GM18520 (cell line): ENCODE measurements around the gene SLC6A20.

Source experiments
- ATAC-seq: cut with Tn5 transposase; IDR thresholded peaks from one replicate; pipeline ENCODE4 v1.9.1; 2021; ENCODE audit not compliant: unreplicated experiment

Gene SLC6A20, protein sequence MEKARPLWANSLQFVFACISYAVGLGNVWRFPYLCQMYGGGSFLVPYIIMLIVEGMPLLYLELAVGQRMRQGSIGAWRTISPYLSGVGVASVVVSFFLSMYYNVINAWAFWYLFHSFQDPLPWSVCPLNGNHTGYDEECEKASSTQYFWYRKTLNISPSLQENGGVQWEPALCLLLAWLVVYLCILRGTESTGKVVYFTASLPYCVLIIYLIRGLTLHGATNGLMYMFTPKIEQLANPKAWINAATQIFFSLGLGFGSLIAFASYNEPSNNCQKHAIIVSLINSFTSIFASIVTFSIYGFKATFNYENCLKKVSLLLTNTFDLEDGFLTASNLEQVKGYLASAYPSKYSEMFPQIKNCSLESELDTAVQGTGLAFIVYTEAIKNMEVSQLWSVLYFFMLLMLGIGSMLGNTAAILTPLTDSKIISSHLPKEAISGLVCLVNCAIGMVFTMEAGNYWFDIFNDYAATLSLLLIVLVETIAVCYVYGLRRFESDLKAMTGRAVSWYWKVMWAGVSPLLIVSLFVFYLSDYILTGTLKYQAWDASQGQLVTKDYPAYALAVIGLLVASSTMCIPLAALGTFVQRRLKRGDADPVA

DNA sequence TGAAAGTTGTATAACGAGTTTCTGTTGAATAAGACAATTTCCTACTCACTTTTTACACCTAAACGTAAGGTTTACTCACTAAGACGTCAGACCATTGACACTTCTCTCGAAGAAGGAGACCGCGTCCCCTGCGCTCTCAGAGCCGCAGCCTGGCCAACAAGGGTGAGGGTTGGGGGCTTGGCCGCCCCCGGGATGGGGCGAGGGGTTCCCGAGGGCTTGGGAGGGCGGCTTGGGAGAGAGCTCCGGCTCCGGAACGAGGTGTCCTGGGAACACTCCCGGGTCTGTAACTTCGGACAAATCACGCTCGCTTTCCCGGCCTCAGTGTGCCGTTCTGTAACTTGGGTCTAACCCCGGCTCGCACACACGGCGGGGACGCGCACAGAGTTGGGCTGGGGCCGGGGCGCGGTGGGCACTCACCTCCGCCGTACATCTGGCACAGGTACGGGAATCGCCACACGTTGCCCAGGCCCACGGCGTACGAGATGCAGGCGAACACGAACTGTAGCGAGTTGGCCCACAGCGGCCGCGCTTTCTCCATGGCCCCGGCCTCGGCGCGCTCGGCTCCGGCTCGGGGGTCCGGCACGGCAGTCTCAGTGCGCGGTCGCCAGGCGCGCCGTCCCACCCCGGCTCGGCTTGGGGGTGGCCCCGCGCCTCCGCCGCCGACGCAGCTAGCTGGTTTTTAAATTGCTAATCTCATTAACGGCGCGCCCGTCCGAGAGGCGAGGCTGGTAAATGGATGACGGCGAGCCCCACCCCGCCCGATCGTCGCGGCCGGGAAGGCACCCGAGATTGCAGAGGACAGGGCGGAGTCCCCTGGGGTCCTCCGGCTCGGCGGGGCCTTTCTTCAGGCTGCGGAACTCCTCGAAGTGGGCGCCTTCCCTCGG, at the start of gene SLC6A20:
SLC6A20 (minus strand) TSS at position 655 of the 884 bp plus-strand sequence; CDS start at position 538, 117 bp downstream.
- ATAC-seq = no peak

DNA sequence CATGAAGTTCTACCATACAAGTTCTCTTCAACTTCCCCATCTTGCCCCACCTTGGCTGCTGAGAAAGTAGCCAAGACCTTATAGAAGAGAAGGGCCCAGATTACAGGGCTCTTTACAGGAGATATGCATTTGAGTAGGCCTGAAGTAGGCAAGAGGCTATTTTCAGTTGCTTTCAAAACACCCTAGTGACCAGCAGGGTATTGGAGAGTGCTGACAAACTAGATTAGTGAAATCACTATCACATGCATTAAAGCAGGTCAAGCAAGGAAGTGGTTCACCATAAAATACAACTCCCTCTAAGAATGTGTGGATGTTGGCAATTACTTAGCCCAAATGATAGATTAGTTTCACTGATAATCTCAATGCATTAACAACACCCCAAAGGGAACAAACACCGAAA, 48.3 kb upstream of the SLC6A20 start:
- ATAC-seq = no peak

DNA sequence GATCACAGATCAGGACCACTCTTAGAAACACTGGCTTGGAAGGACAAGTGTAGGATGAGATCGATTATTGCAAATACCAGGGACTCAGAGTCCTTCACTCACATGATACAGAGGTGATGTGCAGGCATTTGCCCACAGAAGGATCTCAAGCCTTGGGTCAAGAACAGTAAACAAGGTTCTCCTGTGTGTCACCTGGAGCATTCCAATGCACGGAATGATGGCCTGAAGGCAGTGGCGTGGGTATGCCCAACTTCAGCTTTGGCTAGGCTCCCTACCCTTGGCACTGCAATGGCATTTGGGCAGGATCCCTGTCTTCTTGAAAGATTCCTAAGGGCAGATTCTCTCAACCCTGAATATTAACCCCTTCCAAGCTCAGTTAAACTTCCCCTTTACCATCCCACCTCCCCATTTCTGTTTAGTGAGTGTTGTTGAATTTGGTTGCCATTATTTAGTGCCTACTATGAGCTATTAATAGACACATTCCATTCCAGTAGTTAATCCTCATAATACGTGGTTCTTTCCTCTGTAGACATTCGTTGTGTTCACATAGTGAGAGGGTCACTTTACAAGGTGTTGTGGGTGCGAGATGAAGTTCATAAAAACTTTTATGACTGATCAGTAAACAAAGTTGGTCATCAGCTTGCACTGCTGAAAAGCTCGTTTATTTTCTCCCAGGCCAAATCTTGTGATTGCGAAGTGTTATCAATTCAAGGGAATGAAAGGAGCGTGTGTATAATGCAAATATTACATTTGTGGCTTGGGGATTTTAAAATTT, 46.7 kb upstream of the SLC6A20 start:
- no peak for ATAC-seq

DNA sequence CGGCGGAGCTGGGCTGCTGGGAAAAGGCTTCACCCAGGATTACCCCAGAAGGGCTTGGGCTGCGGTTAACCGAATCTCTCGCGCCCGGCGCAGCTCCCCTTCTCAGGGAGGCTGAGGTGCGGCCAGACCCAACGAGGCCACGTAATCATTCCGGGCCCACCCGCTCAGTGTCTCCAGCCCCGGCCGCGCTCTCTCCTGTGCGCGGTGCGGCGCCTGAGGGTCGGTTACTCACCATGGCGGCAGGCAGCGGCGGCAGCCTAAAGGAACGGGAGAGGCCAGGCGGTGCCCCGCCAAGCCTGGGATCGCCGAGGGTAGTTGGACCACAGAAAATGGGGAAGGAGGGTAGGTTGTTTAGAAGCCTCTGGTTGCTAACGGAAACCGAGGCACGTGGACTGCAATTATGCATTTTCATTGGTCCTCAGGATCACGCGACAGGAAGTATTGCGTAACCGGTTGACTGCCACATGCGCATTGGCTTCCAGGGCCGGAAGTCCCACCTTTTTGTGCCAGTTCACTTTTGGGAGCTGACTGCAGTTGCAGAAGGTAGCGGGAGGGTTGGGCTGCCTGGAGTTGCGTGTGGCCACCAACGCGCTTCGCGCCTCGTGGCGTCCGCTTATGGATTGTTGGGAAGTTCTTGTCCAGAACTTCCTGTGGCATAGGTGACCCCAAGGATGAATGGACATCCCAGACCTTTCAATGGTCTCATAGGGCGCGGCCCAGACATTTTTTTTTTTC, 45.6 kb upstream of the SLC6A20 start, which contains the start of gene LZTFL1:
LZTFL1 (minus strand) TSS at position 363 of the 735 bp plus-strand sequence; CDS start at position 235, 128 bp downstream.
- no peak for ATAC-seq

DNA sequence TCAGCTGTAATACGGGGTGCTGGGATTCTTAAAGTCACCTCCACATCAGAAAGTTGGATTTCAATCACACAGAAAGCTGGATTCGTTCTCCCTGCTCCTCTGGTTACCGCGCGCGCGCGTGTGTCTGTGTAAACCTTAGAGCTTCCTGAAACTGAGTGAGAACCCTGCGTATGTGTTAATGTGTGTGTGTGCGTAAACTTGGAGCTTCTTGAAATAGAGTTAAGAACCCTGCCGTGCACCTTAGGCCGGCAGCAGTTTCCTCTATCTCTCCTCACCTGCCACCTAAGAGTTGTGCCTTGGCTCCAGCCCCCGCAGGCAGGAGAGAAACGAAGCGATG, 45.1 kb upstream of the SLC6A20 start:
- no peak for ATAC-seq

DNA sequence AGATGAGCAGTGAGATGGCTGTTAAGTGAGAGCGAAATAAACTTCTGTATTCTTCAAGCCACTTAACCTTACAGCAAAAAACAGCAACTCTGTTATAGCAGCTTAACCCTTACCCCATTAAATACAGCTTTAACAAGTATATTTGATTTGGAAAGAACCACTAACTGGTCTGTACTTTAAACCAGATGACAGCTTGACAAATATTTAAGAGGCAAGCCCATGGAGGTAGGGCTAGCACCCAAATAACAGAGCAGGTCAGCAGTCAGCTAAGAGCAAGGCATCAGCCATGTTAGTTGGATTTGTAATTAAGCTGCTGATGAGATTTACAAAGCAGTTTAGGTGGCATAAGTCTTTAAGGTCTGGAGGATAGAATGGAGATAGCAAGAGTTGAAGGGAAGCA, 42.1 kb upstream of the SLC6A20 start:
- no peak for ATAC-seq

DNA sequence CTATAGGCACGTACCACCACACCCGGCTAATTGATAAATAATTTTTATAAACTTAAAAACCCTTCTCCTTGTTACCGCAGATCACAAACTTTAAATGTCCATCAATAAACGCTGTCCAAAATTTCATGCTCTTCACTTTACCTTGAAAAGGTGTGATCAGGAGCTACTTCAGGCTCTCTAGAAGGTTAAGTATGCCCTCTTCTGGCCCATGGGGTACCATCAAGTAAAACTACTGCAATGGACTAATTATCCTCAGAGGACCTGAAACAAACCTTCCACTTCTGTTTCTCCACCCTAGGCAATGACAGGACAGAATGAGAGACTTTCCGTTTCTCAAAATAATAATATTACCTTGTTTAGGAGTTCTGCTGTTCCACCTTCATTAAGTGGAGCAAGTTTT, 36.4 kb upstream of the SLC6A20 start:
- ATAC-seq = no peak

DNA sequence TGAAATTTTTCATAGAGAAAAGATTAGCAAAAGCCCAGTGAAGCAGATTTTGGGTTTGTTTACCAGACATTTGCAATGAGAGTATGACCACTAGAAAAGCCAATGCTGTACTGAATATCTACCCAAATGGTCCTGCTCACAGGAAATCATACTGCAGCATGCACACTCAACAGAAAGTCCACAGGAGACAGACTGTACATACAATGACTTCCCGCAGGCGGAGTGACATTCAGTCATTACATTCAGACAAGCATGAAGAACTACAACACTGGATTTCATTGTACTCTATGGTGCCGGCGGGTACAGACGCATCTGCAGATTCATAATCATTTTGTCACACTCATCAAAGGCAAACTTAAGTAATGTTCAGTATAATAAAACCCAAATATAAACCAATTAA, 33.8 kb upstream of the SLC6A20 start:
- no peak for ATAC-seq

DNA sequence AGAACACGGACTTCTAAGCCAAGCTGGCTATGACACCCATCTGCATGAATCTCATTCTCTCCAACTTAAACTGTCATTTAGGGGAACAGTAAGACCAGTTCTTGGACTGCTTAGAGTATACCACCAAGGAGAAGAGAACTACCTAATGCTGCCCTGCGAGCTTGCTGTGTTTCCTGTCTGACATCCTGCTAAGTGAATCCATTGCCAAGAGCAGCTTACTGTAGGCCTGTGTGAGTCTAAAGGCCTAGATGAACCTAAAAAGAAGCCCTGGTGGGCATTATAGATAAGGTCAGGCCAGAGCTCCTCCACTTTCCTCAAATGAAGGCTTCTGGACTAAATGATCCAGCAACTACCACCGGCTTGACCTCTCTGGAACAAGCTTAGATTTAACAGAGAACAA, 30.6 kb upstream of the SLC6A20 start:
- ATAC-seq = no peak

DNA sequence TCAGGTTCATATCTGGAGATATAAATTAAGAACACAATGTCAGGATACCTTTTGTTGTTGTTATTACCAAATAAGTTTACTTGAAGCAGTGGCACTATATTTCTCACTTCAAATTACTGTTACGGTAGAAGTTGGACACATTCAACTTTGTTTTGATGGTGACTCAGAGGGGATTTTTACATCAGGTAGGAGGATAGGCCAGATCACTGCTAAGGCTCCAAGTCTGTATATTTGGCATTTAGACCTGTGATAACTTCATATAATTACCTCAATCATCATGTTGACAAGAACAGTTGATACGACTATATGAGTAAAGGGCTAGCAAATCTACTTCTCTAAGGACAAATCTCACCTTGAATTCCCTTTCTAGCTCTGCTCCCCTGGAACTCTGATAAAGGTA, 30.0 kb upstream of the SLC6A20 start:
- ATAC-seq = no peak

DNA sequence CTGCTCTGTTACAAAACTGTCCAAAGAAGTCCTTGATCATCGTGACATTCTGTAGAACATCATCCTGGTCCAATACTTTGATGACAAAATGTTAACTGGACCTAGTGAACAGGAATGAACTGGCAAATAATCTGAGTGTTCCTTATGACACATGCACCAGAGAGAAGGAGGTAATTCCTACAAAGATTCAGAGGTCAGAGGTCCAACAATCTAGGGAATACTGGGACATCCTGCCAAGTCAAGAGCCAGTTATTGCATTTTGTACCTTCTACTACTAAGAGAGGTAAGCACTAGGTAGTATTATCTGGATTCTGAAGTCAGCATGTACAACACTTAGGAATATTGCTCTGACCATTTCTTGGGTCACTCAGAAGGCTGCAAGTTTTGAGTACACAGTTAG, 24.8 kb upstream of the SLC6A20 start:
- ATAC-seq = no peak

DNA sequence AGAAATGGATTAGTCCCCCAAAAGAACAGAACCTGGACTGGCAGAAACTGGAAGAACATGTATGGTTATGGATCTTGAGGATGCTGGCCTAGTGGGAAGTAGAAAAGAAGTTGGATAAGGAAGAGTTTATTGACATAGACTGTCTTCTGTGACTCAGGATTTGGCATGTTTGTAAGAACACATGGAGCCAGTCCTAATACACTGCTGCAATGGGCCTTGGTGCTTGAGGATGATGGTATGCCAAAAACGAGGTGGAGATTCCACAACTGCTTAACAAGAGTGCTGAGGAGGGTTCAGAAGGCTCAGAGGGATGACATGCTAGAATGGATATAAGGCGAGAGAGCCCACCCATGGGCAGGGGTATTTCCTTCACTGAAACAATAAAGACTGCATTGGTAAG, 23.2 kb upstream of the SLC6A20 start:
- no peak for ATAC-seq

DNA sequence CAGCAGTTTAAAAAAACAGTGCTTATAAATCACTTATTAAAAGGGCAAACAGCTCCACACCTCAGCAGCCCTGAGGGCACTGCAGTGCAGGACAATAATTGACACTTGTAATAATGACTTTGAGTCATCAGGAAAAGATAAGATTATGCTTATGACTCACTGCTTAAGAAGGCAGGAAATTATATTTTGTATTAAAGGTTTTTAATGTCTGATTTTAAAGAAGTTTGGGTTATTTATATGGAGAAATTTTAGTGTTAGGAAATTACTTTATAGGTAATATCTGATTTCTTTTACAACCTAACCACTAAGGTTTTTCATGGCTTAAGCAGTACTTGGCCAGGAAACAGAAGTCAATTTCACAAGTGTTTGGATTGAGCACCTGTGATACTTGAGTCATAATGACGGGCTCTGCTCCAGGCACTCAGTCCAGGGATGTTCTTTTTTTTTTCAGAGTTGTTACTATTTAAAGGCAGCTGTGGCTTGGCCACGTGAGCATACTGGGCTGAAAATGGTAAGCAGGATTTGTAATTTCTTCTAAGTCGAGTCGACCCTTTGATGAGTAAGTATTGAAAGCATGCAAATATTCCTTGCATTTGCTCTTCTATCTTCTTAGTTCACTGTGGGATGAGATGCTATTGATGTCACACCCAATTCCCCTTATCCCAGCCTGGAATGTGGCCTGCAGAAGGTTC, 21.6 kb upstream of the SLC6A20 start:
- ATAC-seq = no peak

DNA sequence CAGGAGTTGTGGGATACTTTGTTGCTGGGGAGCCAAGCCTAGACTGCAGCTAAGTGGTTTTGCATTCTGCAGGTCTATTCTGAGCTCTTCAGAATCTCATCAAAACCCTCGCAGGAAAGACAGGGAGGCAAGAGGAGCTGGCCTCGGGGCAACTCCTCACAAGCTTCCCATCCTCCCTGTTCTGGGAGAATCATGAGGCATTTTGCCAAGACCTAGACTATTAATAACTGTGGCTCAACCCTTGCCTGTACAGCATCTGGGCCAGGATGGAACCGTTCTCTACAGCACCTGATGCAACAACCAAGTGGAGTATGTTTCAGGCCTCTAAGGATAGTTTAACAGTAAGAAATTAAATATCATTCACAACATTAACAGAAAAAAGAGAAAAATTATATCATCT, 20.2 kb upstream of the SLC6A20 start:
- ATAC-seq = no peak

DNA sequence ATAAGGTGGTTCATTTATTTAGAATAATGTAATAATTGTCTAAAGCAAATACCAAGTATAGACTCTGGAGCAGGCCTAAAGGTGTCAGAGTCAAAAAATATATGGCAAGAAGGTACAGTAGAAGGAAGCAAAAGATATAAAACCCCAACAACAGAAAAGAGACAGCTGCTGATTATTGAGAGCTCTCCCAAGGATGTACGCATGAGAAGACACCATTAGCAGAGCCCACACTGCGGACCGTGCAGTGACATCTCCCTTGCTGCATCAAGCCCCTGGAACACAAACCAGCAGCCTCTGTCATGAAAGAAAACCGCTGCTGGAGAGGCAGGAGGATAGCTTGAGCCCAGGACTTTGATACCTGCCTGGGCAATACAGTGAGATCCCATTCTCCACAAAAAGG, 18.0 kb upstream of the SLC6A20 start:
- ATAC-seq = no peak

DNA sequence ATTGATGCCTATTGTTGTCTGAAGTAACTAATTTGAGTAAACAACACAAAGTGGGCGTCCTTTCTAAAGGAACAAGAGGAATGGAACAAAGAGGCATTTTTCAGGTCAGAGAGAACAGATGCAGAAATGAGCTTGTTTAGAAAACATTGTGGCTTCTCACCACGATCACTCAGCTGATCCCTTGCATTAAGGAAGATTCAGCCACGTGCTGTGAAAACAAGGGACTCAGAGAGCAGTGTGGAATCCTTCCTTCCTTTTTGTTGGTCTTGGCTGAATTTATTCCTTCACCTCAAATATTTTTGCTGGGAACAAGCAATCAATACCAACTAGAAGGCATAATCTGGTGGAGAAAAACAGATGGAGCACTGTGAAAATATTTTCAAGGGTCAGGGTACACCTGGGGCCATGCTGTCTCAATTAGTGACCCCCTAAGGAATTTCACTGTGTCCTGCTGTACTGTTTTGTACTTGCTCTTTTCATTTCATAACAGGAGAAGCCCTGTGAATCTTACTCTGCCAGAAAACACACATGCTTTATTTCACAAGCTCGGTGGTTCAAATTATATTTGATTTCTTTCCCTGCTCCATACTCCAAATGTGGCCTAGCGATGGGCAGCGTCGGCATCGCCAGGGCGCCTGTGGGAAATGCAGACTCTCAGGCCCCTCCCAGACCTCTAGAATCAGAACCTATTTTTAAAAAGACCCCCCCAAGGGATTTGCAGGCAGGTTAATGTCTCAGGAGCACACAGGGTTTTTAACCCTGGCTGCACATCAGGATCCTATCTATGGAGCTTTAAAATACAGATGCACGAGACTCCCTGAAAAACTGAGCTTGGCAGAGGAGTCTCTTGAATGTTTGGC, 11.6 kb upstream of the SLC6A20 start:
- ATAC-seq = no peak

DNA sequence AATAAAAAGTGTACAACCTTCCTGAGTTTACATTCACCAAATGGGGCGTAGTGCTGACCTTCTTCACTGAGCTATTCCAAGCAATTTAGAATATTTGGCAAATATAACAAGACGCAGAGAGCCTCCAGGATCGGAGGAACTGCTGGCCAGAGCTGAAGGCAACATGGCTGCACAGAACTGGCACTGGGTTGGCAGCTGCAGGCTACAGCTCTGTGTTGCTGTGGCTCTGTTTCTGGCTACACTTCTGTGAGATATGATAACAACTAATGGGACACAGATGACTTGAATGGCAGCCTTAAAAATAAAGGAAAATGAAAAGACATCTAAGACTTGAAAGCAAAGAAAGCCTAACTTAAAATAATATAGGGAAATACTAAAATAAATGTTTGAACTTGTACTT, 10.8 kb upstream of the SLC6A20 start:
- ATAC-seq = no peak

DNA sequence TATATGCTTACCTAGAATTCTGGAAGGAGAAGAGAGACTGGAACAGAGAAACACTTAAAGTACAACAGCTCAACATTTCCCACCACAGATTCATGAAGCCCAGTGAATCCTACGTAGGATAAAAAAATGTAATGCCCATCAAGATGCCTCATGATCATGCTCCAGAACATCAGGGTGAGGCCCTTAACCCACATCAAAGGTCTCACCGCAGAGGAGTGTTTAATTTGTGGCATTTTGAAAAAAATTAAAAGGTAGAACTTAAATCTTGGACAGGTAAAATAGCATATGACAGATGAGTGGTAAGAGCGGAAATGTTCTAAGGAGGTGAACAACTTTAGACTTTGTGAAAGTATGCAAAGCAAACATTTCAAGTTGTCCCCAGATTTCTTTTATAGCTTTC, 9.7 kb upstream of the SLC6A20 start:
- ATAC-seq = no peak
